Measurements from ENCODE around the gene HSBP1L1. TPM values are rescaled to one million over a fixed set of nuclear protein-coding genes. Genes with fewer than 3 reads are reported as not detected.

The HSBP1L1 gene
- total RNA-seq, 1 donor from 2014 or later: 15.5 TPM

- peak; percentile 64 for ATAC-seq
These were observed 2.7 kb upstream of the HSBP1L1 start for GRCh38 chr18:79961527-79962291.

DNA sequence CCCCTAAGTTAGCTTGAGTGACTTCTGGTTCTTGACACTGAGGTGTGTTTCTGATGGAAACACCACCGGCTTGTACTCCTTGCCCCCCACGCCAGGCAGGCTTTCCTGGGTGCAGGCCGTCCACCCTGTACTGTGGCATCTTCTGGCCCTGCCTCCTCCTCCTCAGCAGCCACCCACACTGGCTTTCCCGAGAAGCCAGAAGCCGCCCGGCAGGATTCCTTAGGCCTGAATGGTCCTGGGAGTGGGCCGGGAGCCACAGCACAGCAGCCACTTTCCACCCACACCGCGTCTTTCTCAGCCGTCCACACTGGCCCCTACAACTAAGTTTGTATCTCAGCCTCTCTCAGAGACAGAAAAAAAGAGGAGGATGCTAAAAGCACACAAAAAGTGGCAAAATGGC is 2.1 kb upstream of the HSBP1L1 start:
- ATAC-seq: peak; percentile 83

GRCh38 chr18:79962835-79963657 is 1.4 kb upstream of the HSBP1L1 start:
- no peak for ATAC-seq

- no peak for ATAC-seq
These were observed 649 bp upstream of the HSBP1L1 start for GRCh38 chr18:79963658-79964329.

GRCh38 chr18:79965119-79965902 is 868 bp downstream of the HSBP1L1 start:
- peak; percentile 41 for ATAC-seq

GRCh38 chr18:79970419-79971133 is 6.1 kb downstream of the HSBP1L1 start:
- ATAC-seq: no peak

GRCh38 chr18:79971211-79971952 is 6.9 kb downstream of the HSBP1L1 start:
- no peak for ATAC-seq

GRCh38 chr18:79971986-79972385 is 7.5 kb downstream of the HSBP1L1 start:
- ATAC-seq: no peak

GRCh38 chr18:79972720-79973119 is 8.3 kb downstream of the HSBP1L1 start:
- ATAC-seq: no peak

GRCh38 chr18:79973517-79973916 is 9.1 kb downstream of the HSBP1L1 start:
- no peak for ATAC-seq

GRCh38 chr18:79974025-79974654 is 9.7 kb downstream of the HSBP1L1 start:
- no peak for ATAC-seq

DNA sequence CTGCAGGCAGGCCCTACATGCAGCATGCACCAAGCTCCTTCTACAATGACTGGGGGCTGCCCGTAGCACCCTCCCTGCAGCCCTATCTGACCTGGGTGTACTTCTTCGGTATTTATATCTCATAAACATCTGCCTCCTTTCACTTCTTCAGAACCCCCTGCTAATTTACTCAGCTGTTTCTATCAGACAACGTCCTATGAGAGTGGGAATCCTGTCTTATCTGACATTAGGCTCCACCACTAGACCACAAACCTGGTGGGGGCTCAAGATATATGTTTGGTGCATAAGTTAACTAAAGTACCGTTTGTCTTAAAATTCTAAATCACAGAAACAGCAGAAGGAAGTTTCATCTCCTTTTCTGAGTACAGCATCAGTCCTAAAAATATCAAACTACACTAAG is 10.6 kb downstream of the HSBP1L1 start:
- ATAC-seq: no peak

- peak; percentile 90 for ATAC-seq
These were observed 11.7 kb downstream of the HSBP1L1 start for GRCh38 chr18:79975985-79976680.

DNA sequence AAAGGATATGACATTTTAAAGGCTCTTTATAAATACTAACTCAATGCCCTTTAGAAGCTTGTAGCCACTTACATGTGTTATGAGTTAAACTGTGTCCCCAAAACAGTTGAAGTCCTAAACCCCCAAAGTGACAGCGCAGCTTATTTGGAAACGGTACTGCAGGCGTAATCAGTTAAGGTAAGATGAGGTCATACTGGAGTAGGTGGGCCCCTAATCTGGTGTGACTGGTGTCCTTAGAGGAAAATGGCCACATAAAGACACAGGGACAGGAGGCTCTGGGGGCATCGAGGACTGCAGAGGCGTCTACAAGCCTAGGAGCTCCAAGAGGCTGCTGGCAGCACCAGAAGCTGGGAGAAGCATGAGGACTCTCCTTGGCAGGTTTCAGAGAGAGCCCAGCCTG is 15.4 kb downstream of the HSBP1L1 start:
- no peak for ATAC-seq

DNA sequence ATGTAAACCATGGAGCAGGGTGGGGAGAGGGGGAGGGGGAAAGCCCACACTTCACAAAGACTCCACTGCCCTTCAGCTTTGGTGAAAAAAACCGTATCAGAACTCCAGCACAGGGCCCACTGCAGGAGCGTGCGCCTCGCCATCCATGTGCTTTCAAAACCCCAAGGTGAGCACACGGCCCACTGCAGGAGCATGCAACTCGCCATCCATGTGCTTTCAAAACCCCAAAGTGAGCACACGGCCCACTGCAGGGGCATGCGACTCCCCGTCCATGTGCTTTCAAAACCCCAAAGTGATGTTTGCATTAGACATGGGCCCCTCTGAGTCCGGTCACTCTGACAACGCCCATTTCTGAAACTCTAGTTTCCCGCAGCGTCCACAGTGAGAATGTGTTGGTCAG is 16.1 kb downstream of the HSBP1L1 start:
- ATAC-seq: no peak

DNA sequence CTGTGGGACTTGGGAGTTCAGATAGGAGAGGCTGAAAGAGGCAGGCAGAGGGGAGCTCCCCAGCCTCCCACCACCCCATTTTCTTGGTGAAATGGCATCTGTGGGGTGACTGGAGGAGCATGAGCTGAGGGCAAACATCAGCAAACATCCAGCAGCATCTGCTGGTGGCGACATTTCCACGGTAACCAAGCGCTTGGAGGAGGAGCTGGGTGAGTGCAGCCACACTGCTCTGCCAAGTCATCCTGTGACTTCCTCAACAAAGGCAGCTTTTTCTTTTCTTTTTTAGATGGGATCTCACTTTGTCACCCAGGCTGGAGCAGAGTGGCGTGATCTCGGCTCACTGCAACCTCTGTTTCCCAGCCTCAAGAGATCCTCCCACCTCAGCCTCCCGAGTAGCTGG is 18.3 kb downstream of the HSBP1L1 start:
- no peak for ATAC-seq

DNA sequence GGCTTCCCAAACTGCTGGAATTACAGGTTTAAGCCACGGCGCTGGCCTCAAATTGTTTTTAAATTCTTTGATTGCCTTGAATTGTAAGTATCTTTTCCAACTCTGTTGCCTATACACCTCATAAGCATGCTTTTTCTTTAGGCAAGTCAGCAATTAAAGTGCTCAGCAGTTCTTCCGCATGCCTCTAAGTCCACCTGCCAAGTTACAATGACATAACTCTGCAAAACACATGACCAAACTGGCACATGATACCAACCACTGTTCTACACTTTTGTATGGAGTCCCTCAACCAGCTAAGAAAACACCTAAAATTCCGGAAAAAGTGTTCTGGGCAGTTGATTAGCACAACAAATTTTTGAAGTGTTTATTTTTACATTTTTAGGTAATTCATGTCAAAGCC is 18.8 kb downstream of the HSBP1L1 start:
- ATAC-seq: peak; percentile 65

- no peak for ATAC-seq
These were observed 19.4 kb downstream of the HSBP1L1 start for GRCh38 chr18:79983793-79984192.

DNA sequence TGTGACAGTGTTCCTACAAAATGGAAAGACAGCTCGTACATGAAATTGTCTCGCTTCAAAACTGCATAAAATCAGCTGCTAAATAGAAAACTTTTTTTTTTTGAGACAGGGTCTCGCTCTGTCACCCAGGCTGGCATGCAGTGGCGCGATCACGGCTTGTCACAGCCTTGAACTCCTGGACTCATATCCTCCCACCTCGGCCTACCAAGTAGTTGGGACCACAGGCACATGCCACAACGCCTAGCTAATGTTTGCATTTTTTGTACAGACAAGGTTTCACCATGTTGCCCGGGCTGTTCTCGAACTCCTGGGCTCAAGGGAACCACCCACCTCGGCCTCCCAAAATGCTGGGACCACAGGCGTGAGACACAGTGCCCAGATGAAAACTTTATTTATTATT is 20.7 kb downstream of the HSBP1L1 start:
- ATAC-seq: no peak

GRCh38 chr18:79986726-79987125 is 22.3 kb downstream of the HSBP1L1 start:
- ATAC-seq: no peak

Data from esophagus mucosa (tissue), 1 donor.